Upper lobe of left lung (tissue), 6 donors: Measurements from ENCODE around the gene PARD3B. TPM values are rescaled to one million over a fixed set of nuclear protein-coding genes. Genes with fewer than 3 reads are reported as not detected.

ENCODE experiments used
- ATAC-seq, 2 donors: fragments of 200-7000 bp; cut with Tn5 transposase; one replicate each; pipeline ENCODE4 v1.9.1; 2022; ENCODE audit warnings: mild to moderate bottlenecking in 2 of 2, moderate library complexity in 2 of 2; ENCODE audit not compliant: low FRiP score in 2 of 2
- DNase-seq, 2 donors: peaks; one replicate each; pipeline ENCODE4 v3.0.0-alpha.2; 2019 to 2020
- H3K27ac ChIP-seq, 4 donors: fragments of 200-600 bp; sonication (generic); one replicate each; pipeline ENCODE4 v1.5.1; 2016 to 2019
- H3K27me3 ChIP-seq, 4 donors: fragments of 200-600 bp; sonication (generic); one replicate each; pipeline ENCODE4 v1.5.1; 2017 to 2019
- H3K36me3 ChIP-seq, 4 donors: fragments of 200-600 bp; sonication (generic); one replicate each; pipeline ENCODE4 v1.5.1; 2016 to 2019
- H3K4me1 ChIP-seq, 4 donors: fragments of 200-600 bp; sonication (generic); one replicate each; pipeline ENCODE4 v1.5.1; 2018 to 2019
- H3K4me3 ChIP-seq, 4 donors: fragments of 200-600 bp; sonication (generic); one replicate each; pipeline ENCODE4 v1.5.1; 2017 to 2019; ENCODE audit warnings: mild to moderate bottlenecking in 2 of 4, moderate library complexity in 1 of 4
- H3K9me3 ChIP-seq, 4 donors: fragments of 200-600 bp; sonication (generic); one replicate each; pipeline ENCODE4 v1.5.1; 2018 to 2019
- EP300 ChIP-seq, 4 donors: sonication (generic); formaldehyde crosslinking; IDR thresholded peaks; one replicate each; pipeline ENCODE4 v1.5.1; 2017; ENCODE audit warnings: antibody characterized with exemption in 4 of 4, control low read depth in 2 of 4
- POLR2A ChIP-seq, 4 donors: fragments of 450-650 bp; IDR thresholded peaks; one replicate each; pipeline ENCODE4 v1.5.1; 2016 to 2017; ENCODE audit warnings: antibody characterized with exemption in 4 of 4, mild to moderate bottlenecking in 2 of 4
- POLR2AphosphoS5 ChIP-seq, 2 donors: sonication (generic); formaldehyde crosslinking; IDR thresholded peaks; one replicate each; pipeline ENCODE4 v1.5.1; 2017; ENCODE audit warnings: antibody characterized with exemption in 2 of 2
- WGBS, 2 donors: methylation state at CpG; one replicate each; pipeline ENCODE4 v1.1.5; 2017 to 2018; 5-methylcytosine and 5-hydroxymethylcytosine counted together
- total RNA-seq, 6 donors: library from RNA; depleted of rRNA in 4 of 6; stranded (reverse); fragments of >200 nt in 4 of 6; gene quantifications; one replicate each; pipeline versions ENCODE4 v1.1.0 to v1.2.1, GENCODE V29; 2016 to 2021
- TF ChIP-seq, protein P1 (sequence below), 6 experiments: fragments of 450-650 bp in 4 of 6; fragments of 200-600 bp in 2 of 6; sonication (generic) in 2 of 6; IDR thresholded peaks; one replicate each; pipeline ENCODE4 v1.5.1; 2016 to 2019; ENCODE audit warnings: antibody characterized with exemption in 6 of 6
- donor health status: DM: no; HTN: no; CAD: no; lungs with moderate emphysema.
- donor health status: DM: no; HTN: yes; CAD: no; lungs with severe emphysema.

The PARD3B gene
- total RNA-seq, 6 donors from 2014 or later: 17.8 to 44.9 (median 24.2) TPM

DNA sequence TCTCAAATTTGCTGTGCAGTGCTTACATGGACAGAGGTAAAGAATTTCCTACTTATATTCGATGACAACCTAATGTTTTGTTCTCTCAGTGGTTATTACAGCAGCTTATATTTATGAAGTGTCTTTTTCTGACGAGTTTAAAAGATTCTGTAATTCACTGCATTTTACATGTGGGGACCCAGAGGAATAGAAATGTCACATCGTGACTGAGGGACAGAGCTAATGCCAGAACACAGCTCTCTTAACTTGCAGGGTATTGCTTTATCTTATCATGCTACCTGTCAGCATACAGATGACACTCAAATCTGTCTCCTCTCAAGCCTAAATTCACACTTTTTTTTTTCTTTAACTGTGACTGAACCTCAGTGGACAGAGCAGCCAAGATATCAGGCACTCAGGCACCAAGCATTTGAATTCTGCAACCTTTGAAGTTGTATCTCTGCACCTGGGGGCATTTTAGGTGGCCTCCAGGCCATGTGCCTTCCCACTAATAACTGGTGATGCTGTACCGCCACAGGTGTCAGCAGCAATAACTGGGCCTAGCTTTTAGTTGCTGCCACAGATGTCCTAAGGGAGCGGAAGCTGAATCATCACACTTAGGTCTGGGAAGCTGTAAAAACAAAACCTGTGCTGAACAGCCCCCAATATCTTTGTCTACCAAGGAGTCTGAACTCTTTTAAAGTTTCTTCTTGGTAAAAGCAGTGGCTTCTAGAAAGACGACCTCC is 821.2 kb downstream of the PARD3B start:
- ATAC-seq (no peak), DNase-seq (no peak)
- H3K4me1 ChIP-seq: peaks cover 0 to 4% (median 0%) of the 10 kb centered on the region in 4 donors
- H3K27me3 ChIP-seq: no peaks in the 10 kb centered on the region
- H3K36me3 ChIP-seq: no peaks in the 10 kb centered on the region
- TF ChIP-seq, protein P1, sequence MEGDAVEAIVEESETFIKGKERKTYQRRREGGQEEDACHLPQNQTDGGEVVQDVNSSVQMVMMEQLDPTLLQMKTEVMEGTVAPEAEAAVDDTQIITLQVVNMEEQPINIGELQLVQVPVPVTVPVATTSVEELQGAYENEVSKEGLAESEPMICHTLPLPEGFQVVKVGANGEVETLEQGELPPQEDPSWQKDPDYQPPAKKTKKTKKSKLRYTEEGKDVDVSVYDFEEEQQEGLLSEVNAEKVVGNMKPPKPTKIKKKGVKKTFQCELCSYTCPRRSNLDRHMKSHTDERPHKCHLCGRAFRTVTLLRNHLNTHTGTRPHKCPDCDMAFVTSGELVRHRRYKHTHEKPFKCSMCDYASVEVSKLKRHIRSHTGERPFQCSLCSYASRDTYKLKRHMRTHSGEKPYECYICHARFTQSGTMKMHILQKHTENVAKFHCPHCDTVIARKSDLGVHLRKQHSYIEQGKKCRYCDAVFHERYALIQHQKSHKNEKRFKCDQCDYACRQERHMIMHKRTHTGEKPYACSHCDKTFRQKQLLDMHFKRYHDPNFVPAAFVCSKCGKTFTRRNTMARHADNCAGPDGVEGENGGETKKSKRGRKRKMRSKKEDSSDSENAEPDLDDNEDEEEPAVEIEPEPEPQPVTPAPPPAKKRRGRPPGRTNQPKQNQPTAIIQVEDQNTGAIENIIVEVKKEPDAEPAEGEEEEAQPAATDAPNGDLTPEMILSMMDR (IDR thresholded peaks at IDR 0.05): no peak
- TF ChIP-seq POLR2A (IDR thresholded peaks at IDR 0.05) (no peak), POLR2AphosphoS5 (IDR thresholded peaks at IDR 0.05) (no peak), EP300 (IDR thresholded peaks at IDR 0.05) (no peak)
- H3K9me3 ChIP-seq: no peaks in the 10 kb centered on the region
- H3K4me3 ChIP-seq: no peak overlapping the region
- H3K27ac ChIP-seq: no peak overlapping the region
- 84 to 88% methylated on average over 6 of the region's 6 CpGs for WGBS, 2 donors

DNA sequence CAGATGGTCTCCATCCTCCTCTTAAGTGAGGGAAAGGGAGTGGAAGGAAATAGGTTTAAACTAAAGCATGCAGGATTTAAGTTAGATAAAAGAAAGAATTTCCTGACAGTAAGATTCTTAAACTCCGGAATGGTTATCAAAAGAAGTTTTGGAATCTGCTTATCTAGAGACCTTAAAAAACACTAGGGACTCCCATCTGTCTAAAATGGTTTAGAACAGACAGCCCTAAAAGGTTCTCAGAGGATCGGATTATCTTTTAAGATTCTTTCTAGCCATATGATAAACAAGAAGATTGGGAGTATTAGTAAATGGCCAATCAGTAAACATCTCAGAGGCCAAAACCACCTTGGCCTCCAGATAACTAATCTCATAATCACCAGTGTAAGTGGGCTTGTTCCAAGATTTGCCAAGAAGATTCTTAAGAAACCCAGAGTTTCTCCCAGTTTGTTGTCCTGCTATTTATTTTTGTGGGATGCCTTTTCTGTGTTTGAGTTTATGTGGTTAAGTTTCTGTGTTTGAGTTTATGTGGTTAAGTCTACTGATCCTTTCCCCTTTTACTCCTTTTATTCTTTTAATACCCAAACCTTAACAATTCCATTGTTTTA is 822.2 kb downstream of the PARD3B start:
- Histone ChIP-seq H3K9me3 (no peaks in the 10 kb centered on the region), H3K27me3 (no peaks in the 10 kb centered on the region), H3K27ac (no peak overlapping the region), H3K4me3 (no peak overlapping the region), H3K36me3 (no peaks in the 10 kb centered on the region), H3K4me1 (peaks cover 0 to 4% (median 0%) of the 10 kb centered on the region in 4 donors)
- ATAC-seq (no peak), DNase-seq (no peak)
- TF ChIP-seq POLR2AphosphoS5 (IDR thresholded peaks at IDR 0.05): no peak
- TF ChIP-seq, protein P1 (IDR thresholded peaks at IDR 0.05): no peak
- TF ChIP-seq POLR2A (IDR thresholded peaks at IDR 0.05): no peak
- TF ChIP-seq EP300 (IDR thresholded peaks at IDR 0.05): no peak
- 70% methylated on average over 2 of the region's 2 CpGs for WGBS, 2 donors

DNA sequence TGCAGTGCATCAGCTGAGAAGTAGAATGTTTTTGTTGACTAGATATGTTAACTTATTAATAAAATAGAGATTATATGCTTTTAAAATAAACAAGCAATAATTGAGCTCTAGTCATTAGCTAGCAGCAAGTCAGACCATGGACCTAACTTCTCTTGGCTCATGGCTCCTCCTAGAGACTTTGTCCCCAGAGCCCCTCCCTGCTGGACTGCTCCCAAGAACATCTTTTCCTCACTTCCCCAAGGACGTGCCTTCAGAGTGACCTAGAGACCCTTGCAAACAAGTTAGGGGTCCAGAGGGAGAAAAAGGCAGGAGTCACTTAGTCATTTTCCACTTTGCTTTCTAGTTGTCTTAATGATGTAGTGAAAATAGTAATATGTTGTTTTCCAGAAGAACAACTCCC is 824.5 kb downstream of the PARD3B start:
- H3K4me1 ChIP-seq: peaks cover 0 to 4% (median 0%) of the 10 kb centered on the region in 4 donors
- 28 to 44% methylated on average over 1 of the region's 1 CpG for WGBS, 2 donors
- no peak overlapping the region for H3K4me3 ChIP-seq
- H3K27me3 ChIP-seq: no peaks in the 10 kb centered on the region
- no peak overlapping the region for H3K27ac ChIP-seq
- H3K9me3 ChIP-seq: no peaks in the 10 kb centered on the region
- DNase-seq (no peak), ATAC-seq (no peak)
- no peaks in the 10 kb centered on the region for H3K36me3 ChIP-seq
- TF ChIP-seq POLR2A (IDR thresholded peaks at IDR 0.05) (no peak), EP300 (IDR thresholded peaks at IDR 0.05) (no peak), POLR2AphosphoS5 (IDR thresholded peaks at IDR 0.05) (no peak)
- TF ChIP-seq, protein P1 (IDR thresholded peaks at IDR 0.05): no peak

DNA sequence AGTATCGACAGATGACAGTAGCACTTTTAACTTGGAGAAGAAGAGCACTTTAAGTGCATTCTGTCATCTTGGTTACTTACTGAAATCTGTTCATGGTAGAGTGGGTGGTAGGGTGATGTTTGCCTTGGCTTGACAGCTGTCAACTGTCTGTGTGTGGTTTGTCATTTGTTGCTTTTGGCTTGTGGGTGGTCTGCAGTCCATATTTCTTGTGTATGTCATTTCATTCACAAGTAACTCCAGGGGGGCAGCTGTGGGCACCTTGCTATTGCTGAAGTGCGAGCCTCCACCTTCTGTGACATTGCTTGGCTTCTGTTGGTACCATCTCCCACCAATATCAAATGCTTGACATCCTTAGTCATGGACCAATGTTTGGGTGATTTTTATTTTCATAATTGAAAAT is 825.5 kb downstream of the PARD3B start:
- ATAC-seq (no peak), DNase-seq (no peak)
- whole genome bisulfite sequencing, 2 donors: 93 to 96% methylated on average over 2 of the region's 2 CpGs
- Histone ChIP-seq H3K4me3 (no peak overlapping the region), H3K27me3 (no peaks in the 10 kb centered on the region), H3K4me1 (peaks cover 0 to 4% (median 0%) of the 10 kb centered on the region in 4 donors), H3K9me3 (no peaks in the 10 kb centered on the region), H3K27ac (no peak overlapping the region), H3K36me3 (no peaks in the 10 kb centered on the region)
- TF ChIP-seq POLR2A (IDR thresholded peaks at IDR 0.05): no peak
- TF ChIP-seq EP300 (IDR thresholded peaks at IDR 0.05): no peak
- no peak for TF ChIP-seq POLR2AphosphoS5 (IDR thresholded peaks at IDR 0.05)
- TF ChIP-seq, protein P1 (IDR thresholded peaks at IDR 0.05): no peak
